CD4-positive, alpha-beta T cell treated with Interferon alpha-2 for 1 hour (primary cell): ENCODE measurements around the gene HIVEP3.

Source experiments
- DNase-seq, 2 donors: peaks; one replicate each; pipeline ENCODE4 v3.0.0-alpha.2; 2020 to 2022

Gene HIVEP3

DNA sequence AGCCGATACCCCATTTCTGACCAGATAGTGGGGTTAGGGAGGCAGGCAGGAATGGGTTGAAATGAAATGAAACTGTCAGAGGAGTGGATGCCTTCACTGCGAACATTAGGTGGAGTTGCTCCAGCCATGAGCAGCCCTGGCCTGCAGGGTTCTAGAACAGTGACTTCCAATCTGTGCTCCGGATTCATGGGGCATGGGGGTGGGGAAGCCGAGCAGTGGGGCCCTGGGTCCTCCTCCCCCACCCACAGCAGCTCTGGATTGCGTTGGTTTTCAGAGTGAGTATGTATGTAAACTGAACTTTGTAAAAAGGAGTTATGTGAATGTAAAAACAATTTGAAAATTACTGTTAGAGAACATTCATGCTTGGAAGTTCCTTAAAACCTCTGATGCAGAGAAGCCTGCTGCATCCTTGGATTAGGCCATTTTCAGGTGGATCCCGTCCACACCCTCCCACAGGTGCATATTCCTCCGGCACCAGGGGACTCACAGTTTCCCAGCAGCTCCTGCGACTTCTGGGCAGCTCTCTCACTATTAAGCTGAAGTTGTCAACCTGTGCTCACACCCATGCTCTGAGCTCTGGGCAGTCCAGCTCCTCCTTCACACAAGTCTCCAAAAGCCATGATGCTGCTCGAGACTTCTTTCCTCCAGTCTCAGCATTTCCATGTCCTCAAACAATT is 379.8 kb downstream of the HIVEP3 start:
- no peak for DNase-seq

DNA sequence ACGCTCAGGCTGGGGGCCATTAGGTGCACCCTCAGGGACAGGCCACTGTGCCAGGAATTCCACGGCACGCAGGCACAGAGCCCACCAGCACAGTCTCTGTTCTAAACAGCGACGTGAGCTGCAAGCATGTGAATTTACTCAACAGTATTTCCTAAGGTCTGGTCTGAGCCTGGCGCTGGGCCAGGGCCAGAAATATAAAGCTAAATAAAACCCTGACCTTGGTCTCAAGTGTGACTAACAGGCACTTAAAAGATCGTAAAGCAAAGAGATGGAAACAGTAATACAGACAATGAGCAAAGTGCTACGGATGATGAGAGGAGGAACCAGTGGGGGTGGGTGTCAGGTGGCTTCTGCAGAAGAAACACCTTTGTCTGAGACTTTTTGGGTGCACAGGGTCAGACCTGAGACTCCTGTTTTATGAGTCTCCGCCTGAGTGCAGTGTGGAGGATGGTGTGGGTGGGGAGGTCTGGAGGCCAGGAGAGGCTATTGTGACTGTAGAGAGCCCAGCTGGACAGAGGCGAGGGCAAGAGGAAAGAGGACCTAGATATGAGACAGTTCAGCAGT is 380.9 kb downstream of the HIVEP3 start:
- no peak for DNase-seq

DNA sequence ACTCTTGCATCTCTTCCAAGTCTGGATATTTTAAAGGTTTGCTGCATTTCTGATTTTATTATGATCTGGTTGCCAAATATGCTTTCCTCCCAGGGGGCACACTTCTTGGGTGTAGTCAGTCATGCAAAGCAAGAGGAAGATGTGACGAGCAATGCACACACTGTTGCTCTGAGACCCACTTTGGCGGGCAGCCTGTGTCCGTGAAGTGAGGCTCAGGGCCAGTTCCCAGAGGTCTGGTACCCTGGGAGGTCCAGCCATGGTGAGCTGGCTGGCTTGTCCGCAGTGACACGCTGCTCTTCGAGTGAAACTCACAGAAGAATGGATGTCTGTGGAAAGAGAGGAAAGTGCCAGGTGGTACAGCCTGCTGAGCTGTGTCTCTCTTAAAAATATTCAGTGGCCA is 381.5 kb downstream of the HIVEP3 start:
- DNase-seq: no peak

DNA sequence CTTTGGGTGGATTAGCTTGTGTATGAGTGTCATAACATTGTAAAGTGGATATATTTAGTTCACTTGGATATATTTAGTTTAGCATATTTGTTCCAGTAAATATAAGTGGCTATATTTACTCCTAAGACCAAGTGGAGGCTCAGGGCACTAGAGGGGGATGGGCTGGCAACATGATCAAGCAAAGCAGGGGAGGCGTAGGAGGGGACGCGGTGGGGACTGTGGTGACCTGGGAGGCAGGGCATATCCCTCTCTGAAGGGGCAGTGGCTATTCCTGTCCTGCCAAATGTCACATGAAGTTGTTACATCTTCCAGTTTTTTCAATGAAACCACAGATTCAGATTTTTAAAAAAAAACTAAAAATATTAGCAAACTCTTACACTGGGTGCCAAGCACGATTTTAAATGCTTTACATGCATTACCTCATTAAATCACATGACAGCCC is 382.3 kb downstream of the HIVEP3 start:
- DNase-seq: no peak

DNA sequence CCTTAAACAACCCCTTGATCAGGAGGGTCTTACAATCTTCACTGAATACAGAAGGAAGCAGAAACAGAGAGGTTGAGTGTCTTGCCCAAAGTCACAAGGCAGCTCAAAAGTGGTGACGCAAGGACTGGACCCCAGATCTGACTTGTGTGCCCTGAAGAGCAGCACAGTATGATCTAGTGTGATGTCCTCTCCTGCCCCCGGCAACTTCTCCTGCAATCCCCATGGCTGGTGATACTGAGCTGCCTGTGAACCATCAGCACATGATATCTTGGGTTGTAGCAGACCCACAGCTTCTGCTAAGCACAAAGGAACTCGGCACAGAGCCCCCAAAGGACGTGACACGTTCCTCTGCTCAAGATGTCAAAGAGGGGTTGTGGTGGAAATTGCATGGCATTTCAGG is 383.0 kb downstream of the HIVEP3 start:
- DNase-seq: no peak

DNA sequence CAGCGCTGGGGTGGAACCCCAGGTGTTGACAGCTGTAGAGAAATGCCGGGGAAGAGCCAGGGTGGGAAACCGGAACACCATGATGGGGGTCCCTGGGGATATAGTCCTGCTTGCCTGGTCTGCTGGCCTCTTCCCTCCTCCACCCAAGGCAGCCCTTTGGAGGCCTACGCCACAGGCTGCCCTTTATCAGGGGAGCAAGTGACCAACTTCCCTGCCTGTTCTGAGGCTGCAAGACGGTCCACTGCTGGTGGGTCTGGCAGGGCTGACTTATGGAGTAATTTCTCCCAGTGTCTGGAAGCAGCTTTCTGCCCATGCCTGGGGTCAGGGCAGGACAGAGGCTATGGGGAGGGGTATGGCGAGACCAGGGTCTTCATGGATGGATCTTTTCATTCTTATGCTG is 383.4 kb downstream of the HIVEP3 start:
- no peak for DNase-seq

DNA sequence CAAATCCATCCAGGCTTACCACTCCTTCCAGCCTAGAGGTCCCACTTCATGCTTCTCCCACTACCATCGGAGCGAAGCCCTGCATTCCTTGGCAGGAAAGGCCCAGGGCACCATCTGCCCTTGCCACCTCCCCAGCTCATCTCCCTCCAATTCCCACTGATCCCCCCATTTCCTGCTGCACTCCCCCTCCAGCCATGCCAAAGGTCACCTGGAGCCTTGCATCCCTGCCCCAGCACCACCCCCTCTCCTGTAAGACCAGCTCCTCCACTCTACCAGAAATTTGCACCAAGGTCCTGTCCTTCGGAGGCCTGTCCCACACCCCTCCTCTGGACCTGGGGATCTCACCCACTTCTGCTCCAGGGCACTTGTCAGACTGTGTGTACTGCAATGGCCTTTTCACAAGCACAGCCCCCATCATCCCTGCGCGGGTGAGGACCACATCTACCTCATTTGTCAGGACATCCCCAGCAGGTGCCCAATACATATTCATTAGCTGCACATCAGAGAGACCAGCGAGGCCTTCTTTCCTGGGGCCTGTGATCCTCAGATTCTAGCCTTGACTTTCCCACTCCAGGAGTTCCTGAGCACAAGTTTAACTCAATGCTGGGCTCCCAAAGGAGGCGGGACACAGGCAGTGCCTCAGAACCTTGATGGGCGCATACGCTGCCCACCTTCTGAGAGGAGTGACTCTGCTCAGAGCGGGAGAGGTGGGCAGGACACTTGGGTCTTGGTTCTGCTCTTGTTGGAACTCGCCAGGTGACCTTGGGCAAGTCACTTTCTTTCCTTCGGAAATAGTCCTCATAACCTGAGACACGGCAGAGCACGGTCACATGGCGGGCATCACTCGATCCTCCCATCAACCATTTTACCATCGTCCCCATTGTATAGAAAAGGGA is 384.3 kb downstream of the HIVEP3 start:
- no peak for DNase-seq

DNA sequence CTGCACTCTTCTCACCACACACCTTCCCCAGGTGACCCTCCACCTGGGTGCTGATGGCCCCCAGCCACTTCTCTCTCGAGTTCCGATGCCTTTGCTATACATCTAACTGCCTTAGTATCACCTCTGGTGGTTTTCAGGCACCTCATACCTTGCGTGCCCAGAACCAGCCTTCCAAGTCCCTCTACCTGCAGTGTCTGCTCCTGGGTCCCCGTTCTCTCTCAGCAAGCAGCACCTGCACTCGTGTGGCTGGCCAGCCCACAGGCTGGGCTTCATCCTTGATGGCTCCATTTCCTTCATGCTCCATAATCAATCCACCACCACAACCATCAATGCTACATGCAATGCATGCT is 385.0 kb downstream of the HIVEP3 start:
- no peak for DNase-seq

DNA sequence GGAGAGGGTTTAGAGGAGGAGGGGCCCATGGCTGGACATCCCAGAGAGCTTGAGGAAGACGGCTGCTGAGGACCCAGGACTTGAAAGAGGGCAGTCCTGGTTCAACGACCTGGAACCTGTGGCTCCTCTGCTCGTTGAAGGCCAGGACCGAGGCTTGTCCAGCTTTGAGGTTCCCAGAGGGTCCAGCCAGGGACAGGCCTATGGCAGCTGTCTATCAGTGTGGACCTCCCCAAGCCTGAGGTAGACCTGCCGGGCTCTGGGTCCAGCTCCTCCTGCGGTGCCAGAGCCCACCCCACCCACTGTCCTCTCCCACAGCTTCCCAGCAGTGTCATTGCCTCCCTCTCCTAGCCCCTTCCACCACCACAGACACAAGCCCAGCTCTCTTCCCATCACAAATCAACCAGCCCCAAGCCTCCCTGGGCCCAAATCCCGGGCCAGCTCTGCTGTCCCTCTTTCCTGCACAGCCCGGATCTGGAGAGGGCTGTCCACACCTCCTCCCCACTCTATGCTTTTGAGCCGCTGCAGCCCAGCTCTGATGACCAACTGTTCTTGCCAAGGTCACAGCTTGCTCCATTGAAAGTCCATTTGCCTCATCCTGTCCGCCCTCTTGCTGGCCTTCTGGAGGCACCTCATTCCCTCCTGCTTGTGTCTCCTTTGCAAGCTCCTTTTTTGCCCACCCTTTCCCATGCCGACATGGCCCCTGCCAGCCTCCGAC is 385.5 kb downstream of the HIVEP3 start:
- DNase-seq: no peak

DNA sequence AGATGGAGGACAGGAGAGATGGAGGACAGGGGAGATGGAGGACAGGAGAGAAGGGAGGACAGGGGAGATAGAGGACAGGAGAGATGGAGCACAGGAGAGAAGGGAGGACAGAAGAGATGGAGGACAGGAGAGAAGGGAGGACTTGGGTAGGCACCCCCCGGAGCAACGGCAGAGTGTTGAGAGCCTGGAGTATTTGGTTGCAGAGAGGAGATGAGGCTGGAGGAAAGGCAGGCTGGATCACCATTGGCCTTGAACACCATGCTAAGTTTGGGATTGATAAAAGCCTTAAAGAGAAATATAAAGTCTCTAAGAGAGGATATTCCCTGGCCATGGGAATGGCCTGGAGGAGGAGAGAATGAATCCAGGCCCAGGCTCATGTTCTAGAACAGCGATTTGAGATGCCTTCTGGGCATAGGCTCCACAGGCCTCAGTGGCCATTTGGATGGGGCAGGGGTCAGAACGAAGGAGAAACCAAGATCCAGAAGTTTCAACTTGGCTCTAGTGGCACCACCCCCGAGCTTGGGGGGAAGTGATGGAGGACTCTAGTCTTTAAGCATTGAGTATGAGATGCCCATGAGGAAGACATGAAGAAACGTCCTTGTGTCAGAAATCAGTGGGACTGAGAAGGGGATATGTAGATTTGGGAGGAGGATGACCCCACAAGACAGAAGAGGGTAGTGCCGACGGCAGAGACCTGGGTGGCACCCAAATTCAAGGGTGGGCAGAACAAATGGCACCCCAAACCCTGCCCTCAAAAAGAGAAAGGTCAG is 386.3 kb downstream of the HIVEP3 start:
- no peak for DNase-seq

DNA sequence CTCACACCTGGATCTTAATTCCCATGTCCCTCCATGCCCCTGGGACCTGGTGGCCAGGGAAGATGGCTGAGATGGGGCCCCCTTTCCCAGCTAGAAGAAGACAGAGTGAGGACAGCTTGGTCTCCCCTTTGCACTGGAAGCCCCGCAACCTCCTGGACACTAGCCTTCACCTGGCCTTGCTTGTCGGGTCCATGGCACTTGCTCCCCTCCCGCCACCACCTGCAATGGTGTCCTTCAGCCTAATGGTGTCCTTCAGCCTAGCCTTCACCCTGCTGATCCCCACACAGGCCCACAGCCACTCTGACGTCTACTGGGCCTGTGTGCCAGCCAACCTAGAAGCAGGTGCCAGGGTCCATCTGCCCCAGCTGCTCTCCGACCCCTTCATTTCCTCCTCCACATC is 388.3 kb downstream of the HIVEP3 start:
- no peak for DNase-seq

DNA sequence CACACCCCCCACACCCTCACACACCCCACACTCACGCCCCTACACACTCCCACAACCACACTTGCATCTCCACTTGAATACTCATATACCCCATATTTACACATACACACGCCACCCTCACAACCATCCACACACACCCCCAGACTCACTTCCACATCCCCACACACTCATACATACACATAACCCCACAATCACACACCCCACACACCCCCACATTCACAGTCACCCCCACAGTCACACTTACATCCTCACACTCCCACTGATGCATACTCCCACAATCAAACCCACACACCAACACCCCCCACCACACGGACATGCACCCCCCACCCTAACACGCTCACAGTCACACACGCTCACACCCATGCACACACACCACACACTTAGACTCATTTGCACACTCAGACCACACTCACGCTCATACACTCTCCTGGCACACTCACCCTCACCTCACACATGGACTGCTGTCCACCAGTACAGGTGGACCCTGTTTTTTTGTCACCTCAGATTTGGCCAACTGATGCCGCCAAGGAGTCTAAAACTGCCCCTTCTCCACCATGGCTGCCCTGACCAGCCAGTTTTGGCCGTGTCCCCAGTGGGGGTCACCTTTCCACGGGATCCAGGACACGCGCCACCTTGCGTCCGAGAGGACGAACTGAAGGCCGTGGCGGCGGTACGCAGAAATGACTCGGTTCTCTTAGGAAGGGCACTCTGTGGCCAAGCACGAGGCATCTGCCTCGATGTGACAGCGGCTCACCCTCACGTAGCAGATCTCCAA is 388.9 kb downstream of the HIVEP3 start:
- DNase-seq: no peak

DNA sequence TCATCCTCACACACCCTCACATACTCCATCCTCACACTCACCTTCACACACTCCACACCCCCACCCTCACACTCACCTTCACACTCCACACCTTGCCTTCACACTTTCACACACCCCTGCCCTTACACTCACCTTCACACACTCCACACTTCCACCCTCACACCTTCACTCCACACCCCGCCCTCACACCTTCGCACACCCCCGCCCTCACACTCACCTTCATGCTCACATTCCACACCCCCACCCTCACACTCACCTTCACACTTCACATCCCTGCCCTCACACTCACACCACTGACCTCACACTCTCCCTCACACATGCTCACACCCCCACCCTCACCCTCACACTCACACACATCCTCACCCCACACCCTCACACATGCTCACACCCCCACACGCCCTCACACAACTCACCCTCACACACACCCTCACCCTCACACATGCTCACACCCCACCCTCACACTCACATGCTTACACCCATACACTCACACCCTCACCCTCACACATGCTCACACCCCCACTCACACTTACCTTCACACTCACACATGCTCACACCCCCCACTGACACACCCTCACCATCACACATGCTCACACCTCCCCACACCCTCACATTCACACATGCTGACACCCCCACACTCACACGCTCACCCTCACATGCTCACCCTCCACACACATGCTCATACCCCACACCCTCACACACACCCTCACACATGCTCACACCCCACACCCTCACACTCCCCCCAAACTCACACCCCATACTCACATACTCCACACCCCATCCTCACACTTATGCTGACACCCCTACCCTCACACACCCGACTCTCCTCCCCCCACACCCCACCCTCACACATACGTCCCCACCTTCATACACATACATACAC is 389.8 kb downstream of the HIVEP3 start:
- DNase-seq: no peak

DNA sequence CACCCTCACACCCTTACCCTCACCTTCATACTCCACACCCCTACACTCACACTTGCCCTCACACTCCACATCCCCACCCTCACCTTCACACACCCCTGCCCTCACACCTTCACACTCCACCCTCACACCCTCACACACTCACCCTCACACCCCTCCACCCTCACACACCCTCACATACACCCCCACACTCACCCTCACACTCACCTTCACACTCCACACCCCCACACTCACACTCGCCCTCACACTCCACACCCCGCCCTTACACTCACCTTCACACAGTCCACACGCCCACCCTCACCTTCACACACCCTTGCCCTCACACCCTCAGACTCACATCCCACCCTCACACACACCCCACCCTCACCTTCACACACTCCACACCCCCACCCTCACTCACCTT is 390.6 kb downstream of the HIVEP3 start:
- DNase-seq: no peak

DNA sequence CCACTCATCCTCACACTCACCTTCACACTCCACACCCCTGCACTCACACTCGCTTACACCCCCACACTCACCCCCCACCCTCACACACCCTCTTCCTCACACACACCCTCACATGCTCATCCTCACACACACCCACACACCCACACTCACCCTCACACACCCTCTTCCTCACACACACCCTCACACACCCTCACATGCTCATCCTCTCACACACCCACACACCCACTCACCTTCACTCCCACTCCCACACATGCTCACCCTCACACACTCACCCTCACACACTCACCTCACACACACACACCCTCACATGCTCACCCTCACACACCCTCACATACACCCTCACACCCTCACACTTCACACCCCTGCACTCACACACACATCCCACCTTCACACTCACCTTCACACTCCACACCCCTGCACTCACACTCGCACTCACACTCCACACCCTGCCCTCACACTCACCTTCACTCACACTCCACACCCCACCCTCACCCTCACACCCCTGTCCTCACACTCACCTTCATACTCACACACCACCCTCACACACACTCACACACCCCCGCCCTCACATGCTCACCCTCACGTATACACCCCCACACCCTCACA is 391.7 kb downstream of the HIVEP3 start:
- DNase-seq: no peak

DNA sequence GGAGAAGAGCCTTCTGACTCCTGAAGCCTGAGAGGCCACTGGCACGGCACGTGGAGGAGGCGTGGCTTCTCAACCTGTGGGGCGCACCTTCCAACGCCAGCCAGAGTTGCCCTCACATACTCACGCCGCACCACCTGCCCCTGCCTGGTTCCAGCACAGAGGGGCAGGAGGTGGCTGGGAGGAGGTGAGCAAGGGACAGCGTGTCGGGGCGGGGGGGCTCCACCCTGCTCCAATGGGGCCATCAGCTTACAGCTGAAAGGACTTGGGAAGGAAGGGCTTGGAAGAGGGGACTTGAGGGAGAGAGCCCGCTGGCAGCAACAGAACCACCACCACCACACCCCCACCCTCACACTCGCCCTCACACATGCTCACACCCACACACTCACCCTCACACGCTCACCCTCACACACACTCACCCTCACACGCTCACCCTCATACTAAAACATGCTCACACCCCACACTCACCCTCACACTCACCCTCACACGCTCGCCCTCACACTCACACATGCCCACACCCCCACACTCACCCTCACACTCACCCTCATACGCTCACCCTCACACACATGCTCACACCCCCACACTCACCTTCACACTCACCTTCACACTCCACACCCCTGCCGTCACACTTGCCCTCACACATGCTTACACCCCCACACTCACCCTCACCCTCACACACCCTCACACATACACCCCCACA is 392.7 kb downstream of the HIVEP3 start:
- DNase-seq: no peak

DNA sequence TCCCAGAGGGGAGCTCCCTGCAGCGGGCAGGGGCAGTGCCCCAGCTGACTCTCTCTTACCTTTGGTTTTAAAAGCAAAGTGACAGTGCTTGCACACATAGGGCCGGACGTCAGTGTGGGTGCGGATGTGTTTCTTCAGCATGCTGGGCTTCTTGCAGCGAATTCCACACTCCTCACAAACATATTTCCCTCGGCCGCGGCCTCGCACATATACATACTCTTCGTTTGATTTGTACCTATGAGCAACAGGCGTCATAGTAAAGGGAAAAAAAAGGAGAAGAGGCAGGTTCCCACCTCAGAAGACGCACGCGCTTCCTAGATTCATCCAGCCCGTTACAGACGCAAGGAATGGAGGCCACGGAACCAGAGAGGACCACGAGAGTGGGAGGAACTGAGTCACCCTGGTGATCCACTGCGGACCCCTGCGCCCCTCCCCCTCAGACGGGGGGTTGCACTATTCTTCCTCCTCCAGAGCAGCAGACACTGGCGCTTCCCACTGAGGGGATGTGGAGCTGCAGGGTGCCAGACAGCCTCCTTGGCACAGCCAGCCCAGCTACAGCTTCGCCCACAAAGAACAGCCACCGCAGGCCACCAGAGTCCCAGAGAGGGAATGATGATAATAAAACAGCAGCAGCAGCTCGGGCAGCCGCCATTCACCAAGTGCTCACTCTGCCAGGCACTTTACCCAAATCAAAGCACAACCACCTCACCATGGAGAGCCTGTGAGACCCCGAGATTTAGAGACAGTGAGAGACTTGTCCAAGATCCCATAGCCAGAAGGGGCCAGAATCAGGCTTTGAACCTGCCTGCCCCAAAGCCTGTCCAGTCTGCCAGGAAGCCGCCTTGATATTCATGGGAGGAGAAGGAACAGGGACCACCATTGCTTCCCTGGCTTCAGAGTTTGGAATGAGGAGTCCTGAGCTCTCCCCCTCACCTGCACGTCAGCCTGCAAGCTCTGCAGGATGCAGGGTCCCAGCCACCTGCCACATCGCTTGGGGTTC is 393.7 kb downstream of the HIVEP3 start:
- no peak for DNase-seq

DNA sequence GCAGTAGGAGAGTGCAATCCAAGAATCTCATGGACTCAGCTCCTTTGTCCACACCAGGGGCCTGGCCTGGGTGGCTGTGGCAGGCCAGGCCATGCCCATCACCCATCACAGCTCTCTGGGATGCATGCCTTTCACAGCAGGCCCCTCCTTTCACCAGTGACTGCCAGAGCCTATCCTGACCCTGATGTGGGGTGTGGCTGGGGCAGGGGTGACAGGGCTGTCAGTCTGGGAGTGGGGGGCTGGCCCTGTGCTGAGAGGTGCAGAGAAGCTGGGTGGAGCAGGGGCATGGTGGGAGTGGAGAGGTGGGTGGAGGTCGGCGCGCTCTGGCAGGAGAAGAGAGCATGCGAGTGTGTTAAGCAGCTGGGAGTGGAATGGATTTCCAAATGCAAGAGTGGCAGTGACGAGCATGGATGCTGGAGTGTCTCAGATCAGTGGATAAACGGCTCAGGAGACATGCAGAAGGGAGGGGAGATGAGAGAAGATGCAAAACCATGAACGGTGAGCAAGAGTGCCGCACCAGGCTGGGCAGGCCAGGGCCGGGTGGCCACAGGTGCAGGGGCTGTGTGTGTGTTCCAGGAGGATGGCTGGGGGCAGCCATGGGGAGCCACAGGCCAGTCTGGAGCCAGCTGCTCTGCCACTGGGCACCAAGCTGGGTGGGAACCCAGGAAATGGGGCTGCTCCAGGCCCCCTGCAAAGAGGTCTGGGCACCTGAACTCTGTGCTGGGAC is 394.6 kb downstream of the HIVEP3 start:
- DNase-seq: no peak
